Measurements from ENCODE around the gene SYNCRIP. TPM values are rescaled to one million over a fixed set of nuclear protein-coding genes. Genes with fewer than 3 reads are reported as not detected.

Gene SYNCRIP
- total and polyA plus RNA-seq, 2 of the 13 experiments (the other 11 are each of a cell fraction or from before 2014, with no cell fraction given): 8.1 to 112 TPM

DNA sequence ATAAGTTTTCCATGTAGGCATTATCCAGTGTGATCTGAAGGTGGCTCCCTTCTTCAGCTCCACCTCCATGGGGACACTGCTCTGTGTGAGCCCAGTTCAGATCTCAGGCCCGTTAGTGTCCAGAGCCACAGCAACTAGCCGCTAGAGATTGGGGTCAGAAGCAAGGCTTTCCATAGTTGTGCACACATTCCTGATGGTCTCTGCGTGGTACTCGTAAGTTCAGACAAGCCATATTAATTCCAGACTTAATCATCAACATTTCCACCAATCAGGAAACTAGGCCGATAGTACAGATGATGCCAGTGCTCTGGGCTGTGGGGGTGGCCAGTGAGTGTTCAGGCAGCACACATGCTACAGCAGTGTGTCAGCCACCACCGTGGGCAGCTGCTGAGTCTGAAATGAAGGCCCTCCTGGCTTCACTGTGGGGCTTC, 17.5 kb upstream of the SYNCRIP start (continued):
- TF ChIP-seq TAF15 (IDR thresholded peaks at IDR 0.05; ENCODE audit: low read depth, low read length, poor library complexity, severe bottlenecking) (no peak), THAP11 (CRISPR knock-in tag; IDR thresholded peaks at IDR 0.05) (no peak), ZNF292 (CRISPR knock-in tag; IDR thresholded peaks at IDR 0.05; ENCODE audit: borderline replicate concordance, low read depth) (peak; percentile 34; the same call in 1 of the 2 replicates), NR2F2 (IDR thresholded peaks at IDR 0.05; ENCODE audit: borderline replicate concordance, low read depth) (no peak), NPAS2 (CRISPR knock-in tag; IDR thresholded peaks at IDR 0.05; ENCODE audit: borderline replicate concordance) (no peak), ISL2 (CRISPR knock-in tag; IDR thresholded peaks at IDR 0.05) (no peak), SMYD3 (CRISPR knock-in tag; IDR thresholded peaks at IDR 0.05) (no peak), ZFY (CRISPR knock-in tag; IDR thresholded peaks at IDR 0.05) (peak; percentile 32; the same call in 1 of the 2 replicates), CBFB (CRISPR knock-in tag; IDR thresholded peaks at IDR 0.05) (no peak), BRCA1 (CRISPR knock-in tag; IDR thresholded peaks at IDR 0.05) (no peak), CBX1 (IDR thresholded peaks at IDR 0.05; ENCODE audit: low read depth) (no peak), TOPORS (CRISPR knock-in tag; IDR thresholded peaks at IDR 0.05) (no peak), HOXA9 (CRISPR knock-in tag; IDR thresholded peaks at IDR 0.05; ENCODE audit: borderline replicate concordance) (no peak), ZNF746 (CRISPR knock-in tag; IDR thresholded peaks at IDR 0.05) (no peak), ZNF333 (CRISPR knock-in tag; IDR thresholded peaks at IDR 0.05; ENCODE audit: borderline replicate concordance) (no peak), SOX5 (CRISPR knock-in tag; IDR thresholded peaks at IDR 0.05; ENCODE audit: borderline replicate concordance) (no peak), ZNF777 (CRISPR knock-in tag; IDR thresholded peaks at IDR 0.05) (no peak)
- TF ChIP-seq, protein P1, sequence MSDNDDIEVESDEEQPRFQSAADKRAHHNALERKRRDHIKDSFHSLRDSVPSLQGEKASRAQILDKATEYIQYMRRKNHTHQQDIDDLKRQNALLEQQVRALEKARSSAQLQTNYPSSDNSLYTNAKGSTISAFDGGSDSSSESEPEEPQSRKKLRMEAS (IDR thresholded peaks at IDR 0.05): peak; percentile 27; the same call in 1 of the 2 replicates
- TF ChIP-seq, protein P2, sequence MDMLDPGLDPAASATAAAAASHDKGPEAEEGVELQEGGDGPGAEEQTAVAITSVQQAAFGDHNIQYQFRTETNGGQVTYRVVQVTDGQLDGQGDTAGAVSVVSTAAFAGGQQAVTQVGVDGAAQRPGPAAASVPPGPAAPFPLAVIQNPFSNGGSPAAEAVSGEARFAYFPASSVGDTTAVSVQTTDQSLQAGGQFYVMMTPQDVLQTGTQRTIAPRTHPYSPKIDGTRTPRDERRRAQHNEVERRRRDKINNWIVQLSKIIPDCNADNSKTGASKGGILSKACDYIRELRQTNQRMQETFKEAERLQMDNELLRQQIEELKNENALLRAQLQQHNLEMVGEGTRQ (IDR thresholded peaks at IDR 0.05; ENCODE audit: low read depth, low read length): no peak
- TF ChIP-seq, protein P2 (CRISPR knock-in tag; IDR thresholded peaks at IDR 0.05; ENCODE audit: borderline replicate concordance): no peak
- TF ChIP-seq, protein P3, sequence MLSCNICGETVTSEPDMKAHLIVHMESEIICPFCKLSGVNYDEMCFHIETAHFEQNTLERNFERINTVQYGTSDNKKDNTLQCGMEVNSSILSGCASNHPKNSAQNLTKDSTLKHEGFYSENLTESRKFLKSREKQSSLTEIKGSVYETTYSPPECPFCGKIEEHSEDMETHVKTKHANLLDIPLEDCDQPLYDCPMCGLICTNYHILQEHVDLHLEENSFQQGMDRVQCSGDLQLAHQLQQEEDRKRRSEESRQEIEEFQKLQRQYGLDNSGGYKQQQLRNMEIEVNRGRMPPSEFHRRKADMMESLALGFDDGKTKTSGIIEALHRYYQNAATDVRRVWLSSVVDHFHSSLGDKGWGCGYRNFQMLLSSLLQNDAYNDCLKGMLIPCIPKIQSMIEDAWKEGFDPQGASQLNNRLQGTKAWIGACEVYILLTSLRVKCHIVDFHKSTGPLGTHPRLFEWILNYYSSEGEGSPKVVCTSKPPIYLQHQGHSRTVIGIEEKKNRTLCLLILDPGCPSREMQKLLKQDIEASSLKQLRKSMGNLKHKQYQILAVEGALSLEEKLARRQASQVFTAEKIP (CRISPR knock-in tag; IDR thresholded peaks at IDR 0.05; ENCODE audit: borderline replicate concordance): no peak
- TF ChIP-seq, protein P4, sequence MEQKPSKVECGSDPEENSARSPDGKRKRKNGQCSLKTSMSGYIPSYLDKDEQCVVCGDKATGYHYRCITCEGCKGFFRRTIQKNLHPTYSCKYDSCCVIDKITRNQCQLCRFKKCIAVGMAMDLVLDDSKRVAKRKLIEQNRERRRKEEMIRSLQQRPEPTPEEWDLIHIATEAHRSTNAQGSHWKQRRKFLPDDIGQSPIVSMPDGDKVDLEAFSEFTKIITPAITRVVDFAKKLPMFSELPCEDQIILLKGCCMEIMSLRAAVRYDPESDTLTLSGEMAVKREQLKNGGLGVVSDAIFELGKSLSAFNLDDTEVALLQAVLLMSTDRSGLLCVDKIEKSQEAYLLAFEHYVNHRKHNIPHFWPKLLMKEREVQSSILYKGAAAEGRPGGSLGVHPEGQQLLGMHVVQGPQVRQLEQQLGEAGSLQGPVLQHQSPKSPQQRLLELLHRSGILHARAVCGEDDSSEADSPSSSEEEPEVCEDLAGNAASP (CRISPR knock-in tag; IDR thresholded peaks at IDR 0.05; ENCODE audit: borderline replicate concordance): no peak
- TF ChIP-seq, protein P5, sequence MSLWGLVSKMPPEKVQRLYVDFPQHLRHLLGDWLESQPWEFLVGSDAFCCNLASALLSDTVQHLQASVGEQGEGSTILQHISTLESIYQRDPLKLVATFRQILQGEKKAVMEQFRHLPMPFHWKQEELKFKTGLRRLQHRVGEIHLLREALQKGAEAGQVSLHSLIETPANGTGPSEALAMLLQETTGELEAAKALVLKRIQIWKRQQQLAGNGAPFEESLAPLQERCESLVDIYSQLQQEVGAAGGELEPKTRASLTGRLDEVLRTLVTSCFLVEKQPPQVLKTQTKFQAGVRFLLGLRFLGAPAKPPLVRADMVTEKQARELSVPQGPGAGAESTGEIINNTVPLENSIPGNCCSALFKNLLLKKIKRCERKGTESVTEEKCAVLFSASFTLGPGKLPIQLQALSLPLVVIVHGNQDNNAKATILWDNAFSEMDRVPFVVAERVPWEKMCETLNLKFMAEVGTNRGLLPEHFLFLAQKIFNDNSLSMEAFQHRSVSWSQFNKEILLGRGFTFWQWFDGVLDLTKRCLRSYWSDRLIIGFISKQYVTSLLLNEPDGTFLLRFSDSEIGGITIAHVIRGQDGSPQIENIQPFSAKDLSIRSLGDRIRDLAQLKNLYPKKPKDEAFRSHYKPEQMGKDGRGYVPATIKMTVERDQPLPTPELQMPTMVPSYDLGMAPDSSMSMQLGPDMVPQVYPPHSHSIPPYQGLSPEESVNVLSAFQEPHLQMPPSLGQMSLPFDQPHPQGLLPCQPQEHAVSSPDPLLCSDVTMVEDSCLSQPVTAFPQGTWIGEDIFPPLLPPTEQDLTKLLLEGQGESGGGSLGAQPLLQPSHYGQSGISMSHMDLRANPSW (CRISPR knock-in tag; IDR thresholded peaks at IDR 0.05; ENCODE audit: borderline replicate concordance): no peak

Data from HepG2 (cell line).